ENCODE results near the gene PDE8B.

DNA sequence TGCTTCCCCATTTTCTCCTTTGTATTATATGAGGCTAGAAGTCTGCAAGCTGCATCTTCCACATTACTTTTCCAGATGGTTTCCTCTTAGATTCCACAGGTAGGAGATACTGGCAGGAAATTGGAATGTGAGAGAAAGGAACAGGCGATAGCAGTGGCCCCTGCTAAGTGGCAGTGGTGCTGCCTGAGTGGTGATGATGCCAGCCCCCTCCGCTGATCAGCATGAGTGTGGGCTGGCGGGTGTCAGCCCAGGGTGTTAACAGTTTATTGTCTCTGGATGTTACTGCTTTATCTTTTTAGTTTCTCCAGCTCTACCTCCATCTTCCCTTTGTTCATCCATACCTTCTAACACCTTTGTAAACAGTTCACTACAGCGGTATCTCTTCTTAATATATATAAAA is 13.2 kb downstream of the PDE8B start:
- TF ChIP-seq, protein P1, sequence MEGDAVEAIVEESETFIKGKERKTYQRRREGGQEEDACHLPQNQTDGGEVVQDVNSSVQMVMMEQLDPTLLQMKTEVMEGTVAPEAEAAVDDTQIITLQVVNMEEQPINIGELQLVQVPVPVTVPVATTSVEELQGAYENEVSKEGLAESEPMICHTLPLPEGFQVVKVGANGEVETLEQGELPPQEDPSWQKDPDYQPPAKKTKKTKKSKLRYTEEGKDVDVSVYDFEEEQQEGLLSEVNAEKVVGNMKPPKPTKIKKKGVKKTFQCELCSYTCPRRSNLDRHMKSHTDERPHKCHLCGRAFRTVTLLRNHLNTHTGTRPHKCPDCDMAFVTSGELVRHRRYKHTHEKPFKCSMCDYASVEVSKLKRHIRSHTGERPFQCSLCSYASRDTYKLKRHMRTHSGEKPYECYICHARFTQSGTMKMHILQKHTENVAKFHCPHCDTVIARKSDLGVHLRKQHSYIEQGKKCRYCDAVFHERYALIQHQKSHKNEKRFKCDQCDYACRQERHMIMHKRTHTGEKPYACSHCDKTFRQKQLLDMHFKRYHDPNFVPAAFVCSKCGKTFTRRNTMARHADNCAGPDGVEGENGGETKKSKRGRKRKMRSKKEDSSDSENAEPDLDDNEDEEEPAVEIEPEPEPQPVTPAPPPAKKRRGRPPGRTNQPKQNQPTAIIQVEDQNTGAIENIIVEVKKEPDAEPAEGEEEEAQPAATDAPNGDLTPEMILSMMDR (IDR thresholded peaks at IDR 0.05; ENCODE audit: low read depth, low read length, missing input control): no peak
- TF ChIP-seq, protein P2, sequence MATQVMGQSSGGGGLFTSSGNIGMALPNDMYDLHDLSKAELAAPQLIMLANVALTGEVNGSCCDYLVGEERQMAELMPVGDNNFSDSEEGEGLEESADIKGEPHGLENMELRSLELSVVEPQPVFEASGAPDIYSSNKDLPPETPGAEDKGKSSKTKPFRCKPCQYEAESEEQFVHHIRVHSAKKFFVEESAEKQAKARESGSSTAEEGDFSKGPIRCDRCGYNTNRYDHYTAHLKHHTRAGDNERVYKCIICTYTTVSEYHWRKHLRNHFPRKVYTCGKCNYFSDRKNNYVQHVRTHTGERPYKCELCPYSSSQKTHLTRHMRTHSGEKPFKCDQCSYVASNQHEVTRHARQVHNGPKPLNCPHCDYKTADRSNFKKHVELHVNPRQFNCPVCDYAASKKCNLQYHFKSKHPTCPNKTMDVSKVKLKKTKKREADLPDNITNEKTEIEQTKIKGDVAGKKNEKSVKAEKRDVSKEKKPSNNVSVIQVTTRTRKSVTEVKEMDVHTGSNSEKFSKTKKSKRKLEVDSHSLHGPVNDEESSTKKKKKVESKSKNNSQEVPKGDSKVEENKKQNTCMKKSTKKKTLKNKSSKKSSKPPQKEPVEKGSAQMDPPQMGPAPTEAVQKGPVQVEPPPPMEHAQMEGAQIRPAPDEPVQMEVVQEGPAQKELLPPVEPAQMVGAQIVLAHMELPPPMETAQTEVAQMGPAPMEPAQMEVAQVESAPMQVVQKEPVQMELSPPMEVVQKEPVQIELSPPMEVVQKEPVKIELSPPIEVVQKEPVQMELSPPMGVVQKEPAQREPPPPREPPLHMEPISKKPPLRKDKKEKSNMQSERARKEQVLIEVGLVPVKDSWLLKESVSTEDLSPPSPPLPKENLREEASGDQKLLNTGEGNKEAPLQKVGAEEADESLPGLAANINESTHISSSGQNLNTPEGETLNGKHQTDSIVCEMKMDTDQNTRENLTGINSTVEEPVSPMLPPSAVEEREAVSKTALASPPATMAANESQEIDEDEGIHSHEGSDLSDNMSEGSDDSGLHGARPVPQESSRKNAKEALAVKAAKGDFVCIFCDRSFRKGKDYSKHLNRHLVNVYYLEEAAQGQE (IDR thresholded peaks at IDR 0.05): no peak
- TF ChIP-seq YY1 (IDR thresholded peaks at IDR 0.05) (no peak), FOXA1 (IDR thresholded peaks at IDR 0.05) (no peak), HNF4G (IDR thresholded peaks at IDR 0.05) (no peak), RXRA (IDR thresholded peaks at IDR 0.05) (no peak), EGR1 (IDR thresholded peaks at IDR 0.05; ENCODE audit: low read depth in 2 of 2) (no peak)
- TF ChIP-seq, protein P3, sequence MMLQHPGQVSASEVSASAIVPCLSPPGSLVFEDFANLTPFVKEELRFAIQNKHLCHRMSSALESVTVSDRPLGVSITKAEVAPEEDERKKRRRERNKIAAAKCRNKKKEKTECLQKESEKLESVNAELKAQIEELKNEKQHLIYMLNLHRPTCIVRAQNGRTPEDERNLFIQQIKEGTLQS (IDR thresholded peaks at IDR 0.05): no peak
